ENCODE data around the gene PTPN20. TPM values are rescaled to one million over a fixed set of nuclear protein-coding genes. Genes with fewer than 3 reads are reported as not detected.

Gene PTPN20
- polyA plus RNA-seq, 2 of the 4 experiments (the other 2 are of a cell fraction), result 5.3 to 8.1 TPM

GRCh38 chr10:46998192-46998591, 87.0 kb downstream of the PTPN20 start:
- H3K27ac ChIP-seq, result no peak overlapping the region
- FAIRE-seq (no peak), ATAC-seq (no peak), DNase-seq (ENCODE audit: low read depth in 1 of 2, low spot score in 1 of 2) (no peak)
- H3K4me2 ChIP-seq, result no peak overlapping the region
- no peaks in the 10 kb centered on the region for H3K4me1 ChIP-seq
- ChIA-PET POLR2A (no interaction called here), CTCF (interaction anchor here (1.0 to 2.1 kb wide), 4 partner anchors 10 to 314 kb away, joined by 3 to 10 read pairs (median 3); no protein-coding TSS in a partner anchor)
- H3K4me3 ChIP-seq, result no peak overlapping the region
- no peak for TF ChIP-seq PBX3 (IDR thresholded peaks at IDR 0.05)
- TF ChIP-seq NPAS2 (CRISPR knock-in tag; IDR thresholded peaks at IDR 0.05; ENCODE audit: borderline replicate concordance), result no peak
- TF ChIP-seq MYC (IDR thresholded peaks at IDR 0.05; ENCODE audit: borderline replicate concordance, low read length), result no peak
- no peak for TF ChIP-seq CBX8 (IDR thresholded peaks at IDR 0.05)
- TF ChIP-seq MAFK (IDR thresholded peaks at IDR 0.05; ENCODE audit: partially characterized antibody), result no peak
- TF ChIP-seq HES2 (IDR thresholded peaks at IDR 0.05), result no peak
- TF ChIP-seq ATOH8 (CRISPR knock-in tag; IDR thresholded peaks at IDR 0.05; ENCODE audit: low read depth), result no peak
- no peak for TF ChIP-seq FOSB (CRISPR knock-in tag; IDR thresholded peaks at IDR 0.05)
- no peak for TF ChIP-seq CHD2 (IDR thresholded peaks at IDR 0.05; ENCODE audit: low read length, partially characterized antibody)
- no peak for TF ChIP-seq CEBPB (IDR thresholded peaks at IDR 0.05)
- TF ChIP-seq MAZ (IDR thresholded peaks at IDR 0.05; ENCODE audit: borderline replicate concordance, low read depth, low read length), result no peak
- no peak for TF ChIP-seq SMC3 (IDR thresholded peaks at IDR 0.05)
- no peak for TF ChIP-seq ELK1 (IDR thresholded peaks at IDR 0.05; ENCODE audit: low read depth, low read length)
- no peak for TF ChIP-seq HOXB5 (CRISPR knock-in tag; IDR thresholded peaks at IDR 0.05)
- no peak for TF ChIP-seq RAD21 (conservative IDR thresholded peaks at IDR 0.05 in 1 of 2, IDR thresholded peaks at IDR 0.05 in 1 of 2)
- no peaks in the 10 kb centered on the region for H3K9me3 ChIP-seq

GRCh38 chr10:46998595-46998994, 87.4 kb downstream of the PTPN20 start:
- TF ChIP-seq FOSB (CRISPR knock-in tag; IDR thresholded peaks at IDR 0.05) (no peak), TFCP2L1 (CRISPR knock-in tag; IDR thresholded peaks at IDR 0.05) (no peak), ATOH8 (CRISPR knock-in tag; IDR thresholded peaks at IDR 0.05; ENCODE audit: low read depth) (no peak), POLR2A (IDR thresholded peaks at IDR 0.05; ENCODE audit: low read length) (no peak), BCL3 (IDR thresholded peaks at IDR 0.05) (no peak), ZFP36 (IDR thresholded peaks at IDR 0.05; ENCODE audit: borderline replicate concordance, partially characterized antibody) (no peak), HDAC2 (IDR thresholded peaks at IDR 0.05) (no peak), JUN (IDR thresholded peaks at IDR 0.05) (no peak), ZNF302 (CRISPR knock-in tag; IDR thresholded peaks at IDR 0.05) (no peak), SREBF2 (IDR thresholded peaks at IDR 0.05) (no peak), HOXB13 (CRISPR knock-in tag; IDR thresholded peaks at IDR 0.05; ENCODE audit: low read depth) (no peak), HOXB5 (CRISPR knock-in tag; IDR thresholded peaks at IDR 0.05) (no peak), PHF8 (IDR thresholded peaks at IDR 0.05; ENCODE audit: borderline replicate concordance, low read depth) (no peak), HES2 (IDR thresholded peaks at IDR 0.05) (no peak)
- Histone ChIP-seq H3K4me1 (no peaks in the 10 kb centered on the region), H3K9me3 (no peaks in the 10 kb centered on the region), H3K27ac (no peak overlapping the region), H3K4me2 (no peak overlapping the region), H3K4me3 (no peak overlapping the region)
- ATAC-seq (no peak), FAIRE-seq (no peak), DNase-seq (ENCODE audit: low read depth in 1 of 2, low spot score in 1 of 2) (no peak)
- WGBS (ENCODE audit: missing lambda C conversion rate), result 44% methylated on average over 2 of the region's 2 CpGs
- ChIA-PET POLR2A (no interaction called here), CTCF (interaction anchor here (1.0 to 2.1 kb wide), 3 partner anchors 13 to 313 kb away, joined by 3 to 10 read pairs (median 3); no protein-coding TSS in a partner anchor)
